Measurements from ENCODE around the gene PIGL. TPM values are rescaled to one million over a fixed set of nuclear protein-coding genes. Genes with fewer than 3 reads are reported as not detected.

The PIGL gene
- total RNA-seq, 2 donors from 2014 or later, result 52.1 to 124 TPM

- Histone ChIP-seq H3K9me3 (no peaks in the 10 kb centered on the region), H3K27me3 (replicated peaks; ENCODE audit: insufficient read depth) (no peaks in the 10 kb centered on the region), H3K4me1 (ENCODE audit: control insufficient read depth in 1 of 2, low read depth in 2 of 2) (peaks cover 30 to 45% of the 10 kb centered on the region in 2 donors), H3K4me3 (no peak overlapping the region), H3K36me3 (no peaks in the 10 kb centered on the region), H3K27ac (no peak overlapping the region)
- no peak for TF ChIP-seq CTCF (IDR thresholded peaks at IDR 0.05)
- DNase-seq (ENCODE audit: low spot score) (no peak), ATAC-seq (ENCODE audit: insufficient number of reproducible peaks, low FRiP score, low read depth) (no peak)
Measured at GRCh38 chr17:16283705-16284104, 66.7 kb downstream of the PIGL start.

GRCh38 chr17:16285646-16286008 lies 68.6 kb downstream of the PIGL start:
- ATAC-seq (ENCODE audit: insufficient number of reproducible peaks, low FRiP score, low read depth) (no peak), DNase-seq (ENCODE audit: low spot score) (no peak)
- peaks cover 31 to 56% of the 10 kb centered on the region in 2 donors for H3K4me1 ChIP-seq (ENCODE audit: control insufficient read depth in 1 of 2, low read depth in 2 of 2)
- TF ChIP-seq CTCF (IDR thresholded peaks at IDR 0.05), result no peak
- H3K4me3 ChIP-seq, result peak overlapping the region; percentile 64
- H3K27ac ChIP-seq, result peak overlapping the region; percentile 97 to 99
- H3K27me3 ChIP-seq (replicated peaks; ENCODE audit: insufficient read depth), result no peaks in the 10 kb centered on the region
- no peaks in the 10 kb centered on the region for H3K9me3 ChIP-seq
- no peaks in the 10 kb centered on the region for H3K36me3 ChIP-seq

GRCh38 chr17:16286009-16286946 lies 69.3 kb downstream of the PIGL start:
- Histone ChIP-seq H3K36me3 (no peaks in the 10 kb centered on the region), H3K4me3 (peak overlapping the region; percentile 64), H3K4me1 (ENCODE audit: control insufficient read depth in 1 of 2, low read depth in 2 of 2) (peaks cover 31 to 56% of the 10 kb centered on the region in 2 donors), H3K27ac (peak overlapping the region; percentile 97 to 99), H3K9me3 (no peaks in the 10 kb centered on the region), H3K27me3 (replicated peaks; ENCODE audit: insufficient read depth) (no peaks in the 10 kb centered on the region)
- ATAC-seq (ENCODE audit: insufficient number of reproducible peaks, low FRiP score, low read depth) (peak; percentile 90), DNase-seq (ENCODE audit: low spot score) (peak; percentile 68)
- no peak for TF ChIP-seq CTCF (IDR thresholded peaks at IDR 0.05)

DNA sequence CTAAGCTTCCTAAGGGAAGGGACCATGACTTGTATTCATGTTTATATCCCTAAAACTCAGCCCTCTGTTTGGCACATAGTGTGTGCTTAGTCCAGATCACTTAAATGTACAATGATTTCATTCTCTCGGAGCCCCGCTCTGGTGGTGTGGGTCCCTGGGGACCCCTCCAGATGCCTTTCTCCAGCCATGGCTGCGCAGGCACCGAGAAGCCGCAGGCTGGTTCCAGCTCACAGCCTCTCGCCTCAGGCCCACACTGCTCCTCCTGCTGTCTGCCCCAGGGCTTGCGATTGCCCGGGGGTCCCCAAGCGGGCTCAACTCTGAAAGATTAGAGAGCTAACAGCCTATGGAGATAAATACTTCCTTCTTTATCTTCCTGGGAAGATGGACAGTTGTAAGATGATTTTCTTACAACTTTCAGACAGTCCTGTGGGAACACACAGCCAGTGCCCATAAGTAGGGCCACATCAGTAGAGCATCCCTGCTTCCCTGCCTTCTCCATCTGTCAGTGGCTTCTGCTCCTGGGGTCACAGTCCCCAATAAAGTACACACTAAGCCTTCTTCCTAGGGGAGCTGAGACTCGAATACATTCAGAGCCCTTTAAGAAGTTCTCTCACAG lies 70.0 kb downstream of the PIGL start:
- Histone ChIP-seq H3K4me1 (ENCODE audit: control insufficient read depth in 1 of 2, low read depth in 2 of 2) (peaks cover 31 to 56% of the 10 kb centered on the region in 2 donors), H3K9me3 (no peaks in the 10 kb centered on the region), H3K36me3 (no peaks in the 10 kb centered on the region), H3K27ac (peak overlapping the region; percentile 97 to 99), H3K4me3 (peak overlapping the region; percentile 64), H3K27me3 (replicated peaks; ENCODE audit: insufficient read depth) (no peaks in the 10 kb centered on the region)
- no peak for TF ChIP-seq CTCF (IDR thresholded peaks at IDR 0.05)
- no peak for DNase-seq (ENCODE audit: low spot score)
- peak; percentile 4 for ATAC-seq (ENCODE audit: insufficient number of reproducible peaks, low FRiP score, low read depth)

DNA sequence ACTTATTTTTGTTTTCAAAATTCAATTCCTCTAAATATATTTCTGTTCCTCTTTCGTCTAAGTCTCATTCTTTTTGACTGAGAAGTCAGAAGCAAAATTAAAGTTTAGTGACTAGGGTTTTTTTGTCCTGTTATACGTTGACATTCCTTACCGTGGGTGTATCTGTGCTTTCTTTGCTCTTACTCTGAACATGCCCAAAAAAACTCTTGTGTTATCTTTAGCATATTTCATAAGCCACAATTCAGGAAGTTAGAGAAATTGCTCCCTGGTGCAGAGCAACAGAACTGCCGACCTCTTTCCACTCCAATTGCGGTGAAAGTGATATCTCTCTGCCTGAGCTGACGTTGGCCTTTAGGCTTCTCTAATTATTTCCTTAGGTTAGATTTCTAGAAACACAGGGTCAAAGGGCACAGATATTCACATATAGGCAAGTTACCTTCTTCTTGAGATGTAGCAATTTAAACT lies 70.6 kb downstream of the PIGL start:
- H3K4me3 ChIP-seq, result peak overlapping the region; percentile 64
- peak overlapping the region; percentile 97 to 99 for H3K27ac ChIP-seq
- DNase-seq (ENCODE audit: low spot score), result no peak
- no peaks in the 10 kb centered on the region for H3K9me3 ChIP-seq
- no peaks in the 10 kb centered on the region for H3K27me3 ChIP-seq (replicated peaks; ENCODE audit: insufficient read depth)
- peak; percentile 46 for ATAC-seq (ENCODE audit: insufficient number of reproducible peaks, low FRiP score, low read depth)
- peaks cover 31 to 56% of the 10 kb centered on the region in 2 donors for H3K4me1 ChIP-seq (ENCODE audit: control insufficient read depth in 1 of 2, low read depth in 2 of 2)
- peak; percentile 15 for TF ChIP-seq CTCF (IDR thresholded peaks at IDR 0.05)
- no peaks in the 10 kb centered on the region for H3K36me3 ChIP-seq

All from thoracic aorta (tissue), 2 donors.